Raji (cell line): ENCODE data around the gene CAMSAP1.

Experiments used
- POLR2A ChIP-seq: IDR thresholded peaks from 2 replicates; pipeline ENCODE4 v1.6.1; 2011; ENCODE audit warnings: low read depth, low read length, control low read depth; ENCODE audit not compliant: insufficient read depth

The CAMSAP1 gene

DNA sequence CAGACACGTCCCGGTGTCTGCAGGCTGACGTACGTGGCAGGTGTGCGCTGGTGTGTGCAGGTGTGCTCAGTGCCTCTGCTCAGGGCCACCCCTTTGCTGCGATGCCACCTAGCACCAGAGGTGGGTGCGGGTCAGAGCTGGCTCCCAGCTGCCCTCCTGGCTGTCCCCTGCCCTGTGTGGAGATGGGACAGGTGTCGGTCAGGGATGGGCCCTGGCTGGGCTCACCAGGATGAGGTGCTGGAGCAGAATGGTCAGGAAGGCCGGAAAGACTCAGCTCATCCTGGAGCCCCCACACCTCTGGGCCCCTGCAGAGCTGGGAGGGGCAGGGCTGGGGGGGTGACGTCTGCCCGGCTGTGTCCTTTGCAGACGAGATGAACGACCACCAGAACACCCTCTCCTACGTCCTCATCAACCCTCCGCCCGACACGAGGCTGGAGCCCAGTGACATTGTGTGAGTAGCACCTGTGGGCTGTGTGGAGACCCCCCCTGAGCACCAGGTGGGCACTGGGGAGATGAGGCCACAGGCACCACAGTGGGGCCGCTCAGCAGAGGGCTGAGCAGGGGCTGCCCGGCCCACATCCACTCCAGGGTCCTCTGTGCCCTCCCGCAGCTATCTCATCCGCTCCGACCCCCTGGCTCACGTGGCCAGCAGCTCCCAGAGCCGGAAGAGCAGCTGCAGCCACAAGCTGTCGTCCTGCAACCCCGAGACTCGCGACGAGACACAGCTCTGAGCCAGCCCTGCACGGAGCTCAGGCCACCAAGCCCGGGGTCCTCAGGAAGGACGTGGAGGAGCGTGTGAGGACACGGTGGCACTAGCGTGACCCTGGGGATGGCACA lies 115.7 kb downstream of the CAMSAP1 start:
- TF ChIP-seq POLR2A = no peak

DNA sequence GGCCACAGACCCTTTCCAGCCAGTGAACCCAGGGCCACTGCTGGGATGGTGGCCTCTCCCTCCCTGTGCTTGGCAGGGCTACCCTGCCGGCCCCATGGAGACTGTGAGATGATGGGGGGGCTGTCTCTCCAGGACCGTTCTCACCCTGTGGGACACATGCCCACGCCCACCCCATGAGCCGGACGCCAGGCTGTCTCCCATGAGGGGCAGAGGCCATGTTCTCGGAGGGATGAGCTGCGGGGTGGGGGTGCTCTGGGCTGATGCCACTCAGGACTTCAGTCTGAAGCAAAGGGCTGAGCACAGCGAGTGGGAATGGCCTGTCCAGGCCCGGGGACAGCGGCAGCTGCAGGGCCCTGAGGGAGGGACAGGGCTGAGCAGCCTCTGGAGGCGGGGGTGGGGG lies 116.5 kb downstream of the CAMSAP1 start:
- no peak for TF ChIP-seq POLR2A

DNA sequence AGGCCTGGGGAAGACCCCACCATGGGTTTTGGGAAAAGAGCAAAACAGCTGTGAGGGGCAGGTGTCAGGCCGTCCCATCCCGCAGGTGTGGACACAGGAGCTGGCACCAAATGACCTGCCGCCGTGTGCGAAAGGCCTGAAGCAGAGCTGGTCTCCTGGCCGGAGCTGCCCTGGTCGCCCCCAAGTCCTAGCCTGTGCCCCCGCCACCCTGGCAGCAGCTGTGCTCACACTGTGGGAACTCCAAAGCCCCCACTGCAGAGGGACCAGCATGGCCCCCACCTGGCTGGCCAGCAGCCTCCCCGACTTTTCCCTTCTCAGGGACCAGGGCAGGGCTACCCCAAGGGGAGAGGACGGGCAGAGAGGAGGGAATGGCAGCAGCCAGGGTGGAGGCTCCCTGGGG lies 117.0 kb downstream of the CAMSAP1 start:
- TF ChIP-seq POLR2A = no peak

DNA sequence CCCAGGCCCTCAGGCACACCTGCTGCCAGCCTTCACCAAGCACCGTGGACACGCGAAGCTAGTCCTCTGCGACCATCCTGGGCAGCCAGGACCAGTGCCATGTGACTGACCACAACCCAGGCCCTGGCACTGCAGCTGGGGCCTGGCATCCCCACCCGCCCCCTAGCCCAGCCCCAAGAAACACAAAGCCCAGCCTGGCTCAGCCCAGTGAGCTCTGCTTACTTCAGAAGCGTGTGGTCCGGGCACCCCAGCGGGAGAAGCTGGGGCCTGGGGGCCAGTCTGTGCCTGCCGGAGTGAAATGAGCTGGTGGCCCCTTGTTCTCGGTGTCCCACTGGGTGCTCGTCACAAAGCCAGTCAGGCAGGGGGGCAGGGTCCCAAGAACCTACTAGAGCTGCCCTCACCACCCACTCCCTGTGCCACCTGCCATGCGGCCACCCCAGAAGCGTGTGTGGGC lies 117.5 kb downstream of the CAMSAP1 start:
- TF ChIP-seq POLR2A = no peak

DNA sequence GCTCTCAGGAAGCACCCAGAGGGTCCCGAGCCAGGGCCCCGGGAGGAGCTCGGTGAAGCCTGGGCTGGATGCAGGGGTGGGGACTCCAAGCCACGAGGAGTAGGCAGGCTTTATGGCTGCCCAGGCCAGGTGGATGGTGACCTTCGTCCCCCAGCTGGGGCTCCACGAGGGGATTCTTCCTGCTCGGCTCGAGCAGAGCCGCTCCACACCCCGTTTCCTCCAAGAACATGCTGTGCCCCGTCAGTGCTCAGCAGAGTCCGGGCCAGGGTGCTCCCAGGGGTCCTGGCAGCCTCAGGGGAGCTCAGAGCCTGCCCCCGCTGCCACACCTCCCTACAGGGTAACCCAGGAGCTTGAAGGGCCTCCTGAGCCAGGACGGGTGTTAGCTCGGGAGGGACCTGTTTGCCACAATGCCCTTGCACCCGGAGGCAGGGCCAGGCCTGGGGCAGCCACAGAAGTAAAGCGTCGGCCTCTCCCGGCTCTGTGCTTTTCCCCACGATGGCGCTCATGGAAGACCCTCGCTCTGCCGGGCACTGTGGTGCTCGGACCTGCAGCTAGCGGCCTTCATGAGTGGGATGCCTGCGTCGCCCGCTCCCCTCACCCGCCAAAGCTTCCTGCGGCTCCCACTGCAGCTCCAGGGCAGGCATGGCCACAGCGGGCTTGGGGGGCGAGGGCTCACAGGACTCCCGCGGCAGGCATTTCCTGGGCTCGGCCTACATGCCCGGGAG lies 118.6 kb downstream of the CAMSAP1 start:
- no peak for TF ChIP-seq POLR2A

DNA sequence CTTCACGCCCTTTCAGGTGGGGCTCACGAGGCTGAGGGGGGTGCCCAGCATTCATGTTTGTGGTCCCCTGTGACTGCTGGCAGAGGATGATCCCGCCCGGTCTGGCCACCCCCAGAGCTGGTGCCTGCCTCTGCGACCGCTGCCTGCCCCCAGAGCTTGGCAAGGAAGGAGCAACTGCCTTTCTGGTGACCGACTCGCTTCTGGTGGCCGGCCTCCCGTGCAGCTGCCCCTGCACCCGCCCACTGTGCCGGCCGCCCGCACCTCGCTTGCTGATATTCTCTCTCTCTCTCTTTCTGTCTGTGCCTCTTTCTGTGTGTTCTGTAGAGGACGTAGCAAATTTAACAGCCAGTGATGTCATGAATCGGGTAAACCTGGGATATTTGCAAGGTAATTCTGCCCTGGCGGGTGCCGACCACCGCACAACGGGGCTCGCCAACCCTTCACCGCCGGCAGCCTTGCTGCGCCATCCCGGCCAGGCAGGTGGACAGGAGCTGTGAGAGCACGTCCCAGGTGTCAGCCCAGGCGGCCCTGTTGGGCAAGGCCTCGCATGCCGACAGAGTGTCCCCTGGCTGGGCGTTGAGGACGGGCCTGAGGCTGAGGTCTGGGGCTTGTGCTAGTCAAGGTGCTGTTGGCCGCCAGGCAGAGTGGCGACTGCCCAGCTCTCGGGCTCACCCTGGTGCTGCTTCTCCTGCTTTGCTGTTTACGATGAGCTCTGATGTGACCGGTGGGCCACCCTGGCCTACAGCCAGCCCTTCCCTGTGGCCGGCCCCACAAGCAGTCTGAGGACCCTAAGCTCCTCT lies 119.4 kb downstream of the CAMSAP1 start:
- TF ChIP-seq POLR2A = no peak

DNA sequence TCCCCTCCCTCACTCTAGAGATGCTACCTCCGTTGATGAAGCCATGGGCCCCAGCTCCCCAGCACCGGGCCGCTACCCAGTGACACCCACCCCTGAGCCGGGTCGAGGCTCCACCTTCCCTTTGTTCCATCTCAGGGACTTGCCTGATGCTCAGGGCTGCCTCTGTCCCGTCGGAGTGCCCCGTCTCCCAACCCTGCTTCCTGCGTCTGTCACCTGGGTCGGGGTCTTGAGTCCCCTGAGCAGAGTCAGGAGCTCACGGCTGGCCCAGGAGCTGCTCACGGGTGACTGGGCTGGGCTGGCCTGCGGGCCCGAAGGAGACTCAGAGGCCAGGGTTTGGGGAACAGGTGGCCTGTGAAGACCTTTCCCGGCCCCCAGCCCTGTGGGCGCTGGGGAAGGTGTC lies 120.0 kb downstream of the CAMSAP1 start:
- no peak for TF ChIP-seq POLR2A

DNA sequence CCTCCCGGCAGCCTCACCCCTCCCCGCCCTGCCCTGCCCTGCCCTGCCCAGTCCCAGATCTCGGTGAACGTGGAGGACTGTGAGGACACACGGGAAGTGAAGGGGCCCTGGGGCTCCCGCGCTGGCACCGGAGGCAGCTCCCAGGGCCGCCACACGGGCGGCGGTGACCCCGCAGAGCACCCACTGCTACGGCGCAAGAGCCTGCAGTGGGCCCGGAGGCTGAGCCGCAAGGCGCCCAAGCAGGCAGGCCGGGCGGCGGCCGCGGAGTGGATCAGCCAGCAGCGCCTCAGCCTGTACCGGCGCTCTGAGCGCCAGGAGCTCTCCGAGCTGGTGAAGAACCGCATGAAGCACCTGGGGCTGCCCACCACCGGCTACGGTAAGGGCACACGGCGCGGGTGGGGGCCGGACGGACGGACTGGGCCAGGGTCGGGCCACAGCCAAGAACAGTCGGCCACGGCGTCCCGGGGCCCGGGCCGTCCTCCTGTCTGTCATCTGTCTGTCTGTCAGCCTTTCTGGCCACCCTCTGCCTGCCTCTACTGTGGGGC lies 121.1 kb downstream of the CAMSAP1 start:
- TF ChIP-seq POLR2A = no peak

DNA sequence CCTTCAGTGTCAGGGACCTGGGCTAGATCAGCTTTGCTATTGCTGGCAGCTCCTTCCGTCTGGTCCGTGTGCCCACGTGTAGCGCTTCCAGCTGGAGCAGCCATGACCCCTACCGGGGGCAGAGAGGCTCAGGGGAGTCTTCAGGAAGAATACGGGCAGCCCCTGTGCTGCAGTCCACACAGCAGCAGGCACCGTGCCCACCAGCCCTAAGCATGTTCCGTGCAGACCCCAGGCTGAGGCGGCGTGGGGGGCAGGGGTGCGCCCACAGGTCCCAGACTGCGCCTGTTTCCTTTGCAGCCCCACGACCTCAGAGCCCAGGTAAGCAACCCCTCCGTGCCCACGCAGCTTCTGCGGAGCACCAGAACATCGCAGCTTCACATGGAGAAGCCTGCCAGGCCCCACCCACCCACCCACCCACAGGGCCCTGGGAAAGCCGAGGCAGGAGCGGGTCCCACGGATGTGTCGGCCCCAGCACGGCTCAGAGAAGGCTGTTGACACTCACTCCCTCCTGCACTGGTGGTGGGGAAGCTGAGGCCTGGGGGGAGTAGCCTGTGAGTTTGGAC lies 122.3 kb downstream of the CAMSAP1 start:
- TF ChIP-seq POLR2A = no peak

DNA sequence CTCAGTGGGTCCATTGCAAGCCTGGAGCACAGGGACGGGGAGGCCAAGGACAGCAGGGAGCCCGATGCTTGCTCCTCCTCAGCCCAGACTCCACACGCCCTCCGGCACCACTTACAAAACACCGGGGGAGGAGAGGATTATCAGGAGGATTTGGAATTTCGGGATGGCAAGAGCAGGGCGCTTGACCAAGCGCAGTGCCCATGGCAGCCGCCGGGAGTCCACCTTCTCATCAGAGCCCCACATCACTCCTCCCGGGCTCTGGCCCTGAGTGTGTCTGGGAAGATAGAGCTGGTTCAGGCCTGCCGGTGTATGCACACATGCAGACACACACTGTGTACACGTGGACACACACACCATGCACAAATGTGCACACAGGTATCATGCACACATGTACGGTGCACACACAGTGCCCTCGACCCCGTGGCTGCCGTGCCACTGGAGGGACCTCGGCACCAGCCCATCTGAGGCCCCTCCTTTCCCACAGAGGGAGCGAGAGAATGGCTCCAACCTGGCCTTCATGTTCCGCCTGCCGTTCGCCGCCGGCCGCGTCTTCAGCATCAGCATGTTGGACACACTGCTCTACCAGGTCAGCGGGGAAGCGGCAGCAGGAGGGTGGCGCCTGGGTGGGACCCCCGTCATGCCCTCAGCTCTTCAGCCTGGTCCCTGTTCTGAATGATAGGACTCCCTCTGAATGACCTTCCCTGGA lies 123.7 kb downstream of the CAMSAP1 start:
- TF ChIP-seq POLR2A = no peak

DNA sequence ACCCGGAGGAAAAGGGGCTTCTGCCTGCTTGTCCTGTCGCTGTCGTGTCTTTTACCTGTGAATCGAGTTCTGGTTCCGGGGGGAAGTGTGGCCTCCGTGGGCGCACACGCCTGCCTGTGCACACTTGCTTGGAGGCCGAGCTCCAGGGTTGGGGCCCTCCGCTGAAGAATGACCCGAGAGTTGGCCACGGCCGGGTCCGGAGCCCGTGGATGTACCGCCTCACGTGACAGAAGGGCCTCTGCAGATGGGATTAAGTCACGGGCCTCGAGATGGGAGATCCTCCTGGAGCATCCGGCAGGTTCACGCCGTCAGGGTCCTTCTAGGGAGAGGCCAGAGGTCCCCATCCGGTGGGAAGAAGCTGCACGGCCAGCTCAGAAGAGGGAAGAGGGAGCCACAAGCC lies 124.4 kb downstream of the CAMSAP1 start:
- no peak for TF ChIP-seq POLR2A

DNA sequence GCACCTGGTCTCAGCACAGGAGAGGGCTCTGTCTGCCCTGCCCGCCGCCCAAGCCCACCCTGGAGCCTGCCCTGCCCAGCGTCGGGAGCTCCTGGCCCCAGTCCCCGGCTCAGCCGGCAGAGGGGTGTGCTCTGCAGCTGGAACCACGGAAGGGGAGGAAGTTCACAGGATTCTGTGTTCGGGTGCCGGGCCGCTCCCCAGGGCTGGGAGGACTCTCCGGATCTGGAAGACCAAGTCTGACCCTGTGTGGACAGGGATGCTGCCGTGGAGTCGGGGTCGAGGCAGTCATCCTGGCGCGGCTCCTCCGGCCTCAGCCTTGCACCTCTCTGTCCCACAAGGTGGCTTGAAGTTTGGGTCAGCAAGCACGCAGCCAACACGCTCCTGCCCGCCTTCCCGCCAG lies 126.7 kb downstream of the CAMSAP1 start:
- TF ChIP-seq POLR2A = no peak

DNA sequence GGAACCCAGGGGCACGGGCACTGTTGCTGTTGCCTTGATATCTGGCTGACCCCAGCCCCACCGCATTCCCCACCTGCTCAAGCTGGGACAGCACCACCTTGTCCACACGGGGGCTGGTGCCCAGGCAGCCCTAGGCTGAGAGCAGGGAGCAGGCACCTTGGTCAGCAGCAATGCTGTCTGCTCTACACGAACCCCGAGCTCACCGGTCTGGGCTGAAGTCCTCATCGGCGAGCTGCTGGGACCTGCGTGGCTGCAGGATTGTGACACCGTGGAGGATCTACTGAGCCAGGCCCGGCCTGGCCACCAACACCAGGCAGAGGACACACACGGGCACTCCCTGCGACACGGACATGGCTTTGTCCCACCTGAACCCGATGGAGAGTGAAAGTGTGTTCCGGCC lies 127.3 kb downstream of the CAMSAP1 start:
- no peak for TF ChIP-seq POLR2A

DNA sequence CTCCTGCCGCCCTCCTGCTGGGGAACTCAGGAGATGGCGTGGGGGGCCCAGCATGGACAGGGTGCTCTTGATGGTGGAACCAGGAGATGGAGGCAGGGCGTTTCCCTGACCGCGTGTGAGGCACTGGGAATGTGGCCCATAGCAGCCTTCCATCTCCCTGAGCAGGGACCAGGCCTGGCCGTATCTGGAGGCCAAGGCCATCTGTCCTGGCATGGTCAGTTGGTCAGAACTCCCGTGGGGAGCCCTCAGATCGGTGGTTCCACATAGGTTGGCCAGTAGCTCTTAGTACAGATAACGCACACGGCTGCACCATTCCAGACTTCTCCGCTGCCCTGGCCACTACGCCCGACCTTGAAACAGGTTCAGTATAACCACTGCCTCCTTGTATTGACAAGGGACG lies 127.8 kb downstream of the CAMSAP1 start:
- TF ChIP-seq POLR2A = no peak
